Measurements from ENCODE around the gene CFLAR.
"Not testable (repeated sequence)": the region's sequence is repeated elsewhere in the genome, so short reads cannot be mapped to it uniquely, and the experiment has no call there.

The CFLAR gene

DNA sequence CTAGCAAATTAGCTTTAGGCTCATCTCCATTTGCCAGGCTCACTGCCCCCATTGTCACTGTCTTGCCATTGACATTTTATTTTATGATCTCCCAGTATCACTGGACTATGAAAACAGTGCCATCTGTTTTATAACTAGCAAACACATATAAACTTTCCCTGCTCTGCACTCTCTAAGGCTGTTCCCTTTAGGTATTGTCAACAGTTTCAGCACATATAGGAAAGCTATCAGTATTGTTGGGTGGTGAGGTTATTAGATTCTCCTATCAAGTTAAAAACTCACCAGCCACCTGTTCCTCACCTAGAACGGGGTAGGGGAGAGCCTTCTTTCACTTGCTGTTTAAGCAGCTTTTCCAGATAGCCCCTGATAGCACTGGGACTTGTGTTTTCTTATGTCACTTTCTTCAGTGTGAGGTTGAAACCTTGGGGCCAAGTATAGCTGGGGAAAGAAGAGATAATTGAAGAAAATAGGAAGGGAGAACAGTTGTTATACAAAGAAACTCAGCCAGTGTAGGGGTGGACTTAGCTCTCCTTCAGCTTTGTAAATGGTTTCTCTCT, 32.5 kb downstream of the CFLAR start:
- Histone ChIP-seq H3K36me3 (ENCODE audit: control insufficient read depth in 1 of 2, insufficient read depth in 2 of 2, low read length in 2 of 2) (peaks cover 22 to 38% of the 10 kb centered on the region in 2 donors), H3K27ac (ENCODE audit: low read depth, low read length) (peak overlapping the region; percentile 85), H3K9me3 (ENCODE audit: control insufficient read depth in 1 of 2, low read length in 2 of 2) (no peaks in the 10 kb centered on the region), H3K9ac (ENCODE audit: low read depth in 1 of 2, low read length in 2 of 2) (peak overlapping the region; percentile 19 to 60), H3K27me3 (ENCODE audit: control insufficient read depth in 1 of 2, insufficient read depth in 2 of 2, low read length in 2 of 2) (no peaks in the 10 kb centered on the region), H3K4me3 (ENCODE audit: low read depth in 1 of 2, low read length in 2 of 2) (peak overlapping the region; percentile 1 to 17), H3K4me1 (ENCODE audit: control insufficient read depth in 1 of 2, insufficient read depth in 2 of 2, low read length in 2 of 2) (peaks cover 51 to 67% of the 10 kb centered on the region in 2 donors)

- Histone ChIP-seq H3K4me3 (ENCODE audit: low read depth in 1 of 2, low read length in 2 of 2) (peak overlapping the region; percentile 1 to 17), H3K36me3 (ENCODE audit: control insufficient read depth in 1 of 2, insufficient read depth in 2 of 2, low read length in 2 of 2) (peaks cover 23 to 40% of the 10 kb centered on the region in 2 donors), H3K4me1 (ENCODE audit: control insufficient read depth in 1 of 2, insufficient read depth in 2 of 2, low read length in 2 of 2) (peaks cover 45 to 61% of the 10 kb centered on the region in 2 donors), H3K9ac (ENCODE audit: low read depth in 1 of 2, low read length in 2 of 2) (peak overlapping the region; percentile 28 to 60), H3K9me3 (ENCODE audit: control insufficient read depth in 1 of 2, low read length in 2 of 2) (no peaks in the 10 kb centered on the region), H3K27ac (ENCODE audit: low read depth, low read length) (peak overlapping the region; percentile 85), H3K27me3 (ENCODE audit: control insufficient read depth in 1 of 2, insufficient read depth in 2 of 2, low read length in 2 of 2) (no peaks in the 10 kb centered on the region)
Measured at GRCh38 chr2:201149064-201149820, 33.3 kb downstream of the CFLAR start.

- Histone ChIP-seq H3K4me1 (ENCODE audit: control insufficient read depth in 1 of 2, insufficient read depth in 2 of 2, low read length in 2 of 2) (peaks cover 45 to 57% of the 10 kb centered on the region in 2 donors), H3K36me3 (ENCODE audit: control insufficient read depth in 1 of 2, insufficient read depth in 2 of 2, low read length in 2 of 2) (peaks cover 28 to 45% of the 10 kb centered on the region in 2 donors), H3K27ac (ENCODE audit: low read depth, low read length) (peak overlapping the region; percentile 64), H3K9ac (ENCODE audit: low read depth in 1 of 2, low read length in 2 of 2) (peak overlapping the region; percentile 28 to 58)
- not testable (repeated sequence) for H3K9me3 ChIP-seq (ENCODE audit: control insufficient read depth in 1 of 2, low read length in 2 of 2); H3K27me3 ChIP-seq (ENCODE audit: control insufficient read depth in 1 of 2, insufficient read depth in 2 of 2, low read length in 2 of 2); H3K4me3 ChIP-seq (ENCODE audit: low read depth in 1 of 2, low read length in 2 of 2)
Measured at GRCh38 chr2:201149821-201150165, 33.8 kb downstream of the CFLAR start.

- Histone ChIP-seq H3K9me3 (ENCODE audit: control insufficient read depth in 1 of 2, low read length in 2 of 2) (no peaks in the 10 kb centered on the region), H3K27me3 (ENCODE audit: control insufficient read depth in 1 of 2, insufficient read depth in 2 of 2, low read length in 2 of 2) (no peaks in the 10 kb centered on the region), H3K27ac (ENCODE audit: low read depth, low read length) (peak overlapping the region; percentile 39), H3K9ac (ENCODE audit: low read depth in 1 of 2, low read length in 2 of 2) (peak overlapping the region in 1 of 2 donors; percentile 9), H3K36me3 (ENCODE audit: control insufficient read depth in 1 of 2, insufficient read depth in 2 of 2, low read length in 2 of 2) (peaks cover 30 to 48% of the 10 kb centered on the region in 2 donors), H3K4me1 (ENCODE audit: control insufficient read depth in 1 of 2, insufficient read depth in 2 of 2, low read length in 2 of 2) (peaks cover 45 to 52% of the 10 kb centered on the region in 2 donors), H3K4me3 (ENCODE audit: low read depth in 1 of 2, low read length in 2 of 2) (peak overlapping the region in 1 of 2 donors; percentile 10)
Measured at GRCh38 chr2:201150454-201151020, 34.6 kb downstream of the CFLAR start.

- H3K9ac ChIP-seq (ENCODE audit: low read depth in 1 of 2, low read length in 2 of 2): peak overlapping the region in 1 of 2 donors; percentile 9
- peaks cover 45 to 50% of the 10 kb centered on the region in 2 donors for H3K4me1 ChIP-seq (ENCODE audit: control insufficient read depth in 1 of 2, insufficient read depth in 2 of 2, low read length in 2 of 2)
- peak overlapping the region; percentile 42 for H3K27ac ChIP-seq (ENCODE audit: low read depth, low read length)
Measured at GRCh38 chr2:201151127-201151981, 35.4 kb downstream of the CFLAR start.

GRCh38 chr2:201152517-201152916, 36.6 kb downstream of the CFLAR start:
- H3K27me3 ChIP-seq (ENCODE audit: control insufficient read depth in 1 of 2, insufficient read depth in 2 of 2, low read length in 2 of 2): no peaks in the 10 kb centered on the region
- H3K4me1 ChIP-seq (ENCODE audit: control insufficient read depth in 1 of 2, insufficient read depth in 2 of 2, low read length in 2 of 2): peaks cover 45 to 47% of the 10 kb centered on the region in 2 donors
- H3K9ac ChIP-seq (ENCODE audit: low read depth in 1 of 2, low read length in 2 of 2): no peak overlapping the region
- H3K9me3 ChIP-seq (ENCODE audit: control insufficient read depth in 1 of 2, low read length in 2 of 2): no peaks in the 10 kb centered on the region
- peak overlapping the region; percentile 39 for H3K27ac ChIP-seq (ENCODE audit: low read depth, low read length)
- H3K4me3 ChIP-seq (ENCODE audit: low read depth in 1 of 2, low read length in 2 of 2): peak overlapping the region in 1 of 2 donors; percentile 8
- peaks cover 33 to 59% of the 10 kb centered on the region in 2 donors for H3K36me3 ChIP-seq (ENCODE audit: control insufficient read depth in 1 of 2, insufficient read depth in 2 of 2, low read length in 2 of 2)

More at GRCh38 chr2:201151127-201151981, 35.4 kb downstream of the CFLAR start:
- no peaks in the 10 kb centered on the region for H3K9me3 ChIP-seq (ENCODE audit: control insufficient read depth in 1 of 2, low read length in 2 of 2)
- no peak overlapping the region for H3K4me3 ChIP-seq (ENCODE audit: low read depth in 1 of 2, low read length in 2 of 2)
- H3K36me3 ChIP-seq (ENCODE audit: control insufficient read depth in 1 of 2, insufficient read depth in 2 of 2, low read length in 2 of 2): peaks cover 33 to 52% of the 10 kb centered on the region in 2 donors
- no peaks in the 10 kb centered on the region for H3K27me3 ChIP-seq (ENCODE audit: control insufficient read depth in 1 of 2, insufficient read depth in 2 of 2, low read length in 2 of 2)

DNA sequence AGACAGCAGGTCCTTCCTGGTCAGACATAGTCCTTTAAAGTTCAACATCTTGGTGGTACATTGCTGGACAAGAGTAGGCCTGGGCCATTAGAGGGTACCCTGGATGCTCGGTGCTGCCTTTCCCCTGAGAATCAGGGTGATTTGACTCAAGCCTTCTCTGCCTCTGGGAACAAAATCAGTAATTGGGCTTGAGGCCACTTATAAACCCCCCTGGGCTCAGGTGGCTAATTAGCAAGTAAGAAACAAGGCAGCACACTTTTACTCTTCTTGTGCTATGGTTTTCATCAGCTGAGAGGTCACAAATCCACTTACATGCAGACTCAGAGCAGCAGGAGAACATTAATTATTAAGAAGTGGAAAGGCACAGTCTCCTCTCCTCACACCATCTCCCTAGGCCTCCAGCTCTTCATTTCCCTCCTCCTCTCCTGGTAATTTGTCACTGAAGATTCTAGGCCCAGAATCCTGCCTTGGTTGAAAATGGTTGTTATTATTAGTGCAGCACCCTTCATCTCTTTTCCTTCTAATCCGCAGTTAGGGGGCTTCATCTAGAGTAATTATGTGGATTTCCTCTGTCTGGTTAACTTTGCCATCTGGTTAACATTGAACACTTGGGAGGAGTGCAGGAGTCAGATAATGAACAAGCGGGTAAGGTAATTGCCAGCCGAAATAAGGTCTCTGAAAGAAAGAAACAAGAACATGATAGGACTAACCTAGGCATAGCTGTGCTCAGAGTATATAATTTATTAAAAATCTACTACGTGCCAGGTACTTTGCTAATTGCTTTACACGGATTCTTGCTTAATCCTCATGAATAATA, 37.2 kb downstream of the CFLAR start:
- no peaks in the 10 kb centered on the region for H3K27me3 ChIP-seq (ENCODE audit: control insufficient read depth in 1 of 2, insufficient read depth in 2 of 2, low read length in 2 of 2)
- no peak overlapping the region for H3K9ac ChIP-seq (ENCODE audit: low read depth in 1 of 2, low read length in 2 of 2)
- H3K4me1 ChIP-seq (ENCODE audit: control insufficient read depth in 1 of 2, insufficient read depth in 2 of 2, low read length in 2 of 2): peaks cover 52 to 53% of the 10 kb centered on the region in 2 donors
- H3K27ac ChIP-seq (ENCODE audit: low read depth, low read length): no peak overlapping the region
- H3K9me3 ChIP-seq (ENCODE audit: control insufficient read depth in 1 of 2, low read length in 2 of 2): no peaks in the 10 kb centered on the region
- H3K36me3 ChIP-seq (ENCODE audit: control insufficient read depth in 1 of 2, insufficient read depth in 2 of 2, low read length in 2 of 2): peaks cover 33 to 61% of the 10 kb centered on the region in 2 donors
- no peak overlapping the region for H3K4me3 ChIP-seq (ENCODE audit: low read depth in 1 of 2, low read length in 2 of 2)

DNA sequence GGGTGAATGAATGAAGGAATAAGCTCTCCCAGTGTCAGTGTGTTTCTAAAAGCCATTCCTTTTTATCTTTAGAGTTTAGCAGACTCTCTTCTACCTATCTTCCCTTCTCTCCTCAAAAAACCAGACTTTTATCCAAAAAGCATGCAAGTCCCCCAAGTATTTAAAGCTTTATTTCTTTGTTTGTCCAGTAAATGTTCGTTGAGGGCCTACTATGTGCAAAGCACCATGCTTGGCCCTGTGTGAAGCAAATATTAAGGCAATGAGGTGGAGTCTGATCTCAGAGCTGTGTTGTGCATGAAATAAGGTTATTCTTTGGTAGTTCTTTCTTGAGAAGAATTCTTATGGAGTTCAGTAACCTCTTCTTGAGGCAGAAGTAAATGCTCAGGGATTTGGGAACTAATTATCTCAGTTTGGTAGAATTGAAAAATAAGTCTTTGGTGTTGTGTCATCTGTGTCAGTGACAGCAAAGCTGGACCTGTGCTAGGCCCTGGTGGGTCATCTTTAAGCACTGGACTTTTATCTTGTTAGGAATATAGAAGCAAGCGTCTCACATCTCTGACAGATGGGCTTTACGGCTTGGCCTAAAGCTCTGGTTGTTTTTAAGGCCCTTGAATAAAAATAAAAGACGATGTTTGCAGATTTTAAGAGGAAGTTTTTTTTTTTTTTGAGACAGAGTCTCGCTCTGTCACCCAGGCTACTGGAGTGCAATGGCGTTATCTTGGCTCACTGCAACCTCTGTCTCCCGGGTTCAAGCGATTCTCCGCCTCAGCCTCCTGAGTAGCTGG, 38.8 kb downstream of the CFLAR start:
- Histone ChIP-seq H3K9ac (ENCODE audit: low read depth in 1 of 2, low read length in 2 of 2) (no peak overlapping the region), H3K9me3 (ENCODE audit: control insufficient read depth in 1 of 2, low read length in 2 of 2) (no peaks in the 10 kb centered on the region), H3K27ac (ENCODE audit: low read depth, low read length) (no peak overlapping the region), H3K4me1 (ENCODE audit: control insufficient read depth in 1 of 2, insufficient read depth in 2 of 2, low read length in 2 of 2) (peaks cover 39 to 42% of the 10 kb centered on the region in 2 donors), H3K36me3 (ENCODE audit: control insufficient read depth in 1 of 2, insufficient read depth in 2 of 2, low read length in 2 of 2) (peaks cover 37 to 61% of the 10 kb centered on the region in 2 donors), H3K27me3 (ENCODE audit: control insufficient read depth in 1 of 2, insufficient read depth in 2 of 2, low read length in 2 of 2) (no peaks in the 10 kb centered on the region), H3K4me3 (ENCODE audit: low read depth in 1 of 2, low read length in 2 of 2) (no peak overlapping the region)

GRCh38 chr2:201156036-201156435, 40.1 kb downstream of the CFLAR start:
- Histone ChIP-seq H3K9ac (ENCODE audit: low read depth in 1 of 2, low read length in 2 of 2) (no peak overlapping the region), H3K4me3 (ENCODE audit: low read depth in 1 of 2, low read length in 2 of 2) (no peak overlapping the region), H3K27me3 (ENCODE audit: control insufficient read depth in 1 of 2, insufficient read depth in 2 of 2, low read length in 2 of 2) (no peaks in the 10 kb centered on the region), H3K4me1 (ENCODE audit: control insufficient read depth in 1 of 2, insufficient read depth in 2 of 2, low read length in 2 of 2) (peaks cover 30 to 32% of the 10 kb centered on the region in 2 donors), H3K27ac (ENCODE audit: low read depth, low read length) (no peak overlapping the region), H3K36me3 (ENCODE audit: control insufficient read depth in 1 of 2, insufficient read depth in 2 of 2, low read length in 2 of 2) (peaks cover 43 to 63% of the 10 kb centered on the region in 2 donors), H3K9me3 (ENCODE audit: control insufficient read depth in 1 of 2, low read length in 2 of 2) (no peaks in the 10 kb centered on the region)

Measured in duodenal mucosa (tissue), 2 donors.